Measurements from ENCODE around the gene AWAT1. TPM values are rescaled to one million over a fixed set of nuclear protein-coding genes. Genes with fewer than 3 reads are reported as not detected.
"Not testable (repeated sequence)": the region's sequence is repeated elsewhere in the genome, so short reads cannot be mapped to it uniquely, and the experiment has no call there.

AWAT1 gene
- polyA plus RNA-seq (2012; ENCODE audit: insufficient read depth, insufficient read length): not detected

GRCh38 chrX:70234355-70234754 is at the start of gene AWAT1:
TSS of gene AWAT1 (plus strand) at chrX:70234655. CDS start at chrX:70234696, 41 bp downstream.
- H3K4me3 ChIP-seq (ENCODE audit: low read length): no peak within 1 kb of the TSS
- no peak for DNase-seq (ENCODE audit: low read depth, low spot score)

- no peak overlapping the region for H3K4me3 ChIP-seq (ENCODE audit: low read length)
- no peak for DNase-seq (ENCODE audit: low read depth, low spot score)
Observed at GRCh38 chrX:70190225-70190624, 44.2 kb upstream of the AWAT1 start.

GRCh38 chrX:70196961-70197720 is 37.3 kb upstream of the AWAT1 start:
- no peak overlapping the region for H3K4me3 ChIP-seq (ENCODE audit: low read length)

GRCh38 chrX:70201732-70202131 is 32.7 kb upstream of the AWAT1 start:
- no peak for DNase-seq (ENCODE audit: low read depth, low spot score)
- H3K4me3 ChIP-seq (ENCODE audit: low read length): no peak overlapping the region

More at GRCh38 chrX:70196961-70197720, 37.3 kb upstream of the AWAT1 start:
- DNase-seq (ENCODE audit: low read depth, low spot score): peak; percentile 61

DNA sequence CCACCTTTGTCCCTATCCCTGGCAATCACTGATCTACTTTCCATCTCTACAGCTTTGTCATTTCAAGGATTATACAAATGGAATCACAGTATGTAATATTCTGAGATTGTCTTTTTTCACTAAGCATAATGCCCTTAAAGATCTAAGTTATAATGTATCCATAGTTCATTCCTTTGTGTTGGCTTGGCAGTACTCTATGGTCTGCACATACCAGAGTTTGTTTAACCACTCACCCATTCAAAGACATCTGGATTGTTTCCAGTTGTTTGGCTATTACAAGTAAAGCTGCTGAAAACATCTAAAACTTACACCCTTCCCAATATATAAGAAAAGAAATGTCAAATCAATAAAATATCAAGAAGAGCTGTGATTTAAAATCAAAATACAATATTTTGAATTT is 26.0 kb upstream of the AWAT1 start:
- H3K4me3 ChIP-seq (ENCODE audit: low read length): no peak overlapping the region

DNA sequence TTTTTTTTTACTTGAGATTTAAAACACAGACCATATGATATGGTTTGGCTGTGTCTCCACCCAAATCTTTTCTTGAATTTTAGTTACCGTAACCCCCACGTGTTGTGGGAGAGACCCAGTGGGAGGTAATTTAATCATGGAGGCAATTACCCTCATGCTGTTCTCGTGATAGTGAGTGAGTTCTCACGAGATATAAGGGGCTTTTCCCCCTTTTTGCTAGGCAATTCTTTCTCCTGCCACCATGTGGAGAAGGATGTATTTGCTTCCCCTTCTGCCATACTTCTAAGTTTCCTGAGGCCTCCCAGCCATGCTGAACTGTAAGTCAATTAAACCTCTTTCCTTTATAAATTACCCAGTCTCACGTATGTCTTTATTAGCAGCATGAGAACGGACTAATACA is 24.9 kb upstream of the AWAT1 start:
- not testable (repeated sequence) for H3K4me3 ChIP-seq (ENCODE audit: low read length); DNase-seq (ENCODE audit: low read depth, low spot score)

More for the DNA sequence above, 26.0 kb upstream of the AWAT1 start:
- DNase-seq (ENCODE audit: low read depth, low spot score): no peak

DNA sequence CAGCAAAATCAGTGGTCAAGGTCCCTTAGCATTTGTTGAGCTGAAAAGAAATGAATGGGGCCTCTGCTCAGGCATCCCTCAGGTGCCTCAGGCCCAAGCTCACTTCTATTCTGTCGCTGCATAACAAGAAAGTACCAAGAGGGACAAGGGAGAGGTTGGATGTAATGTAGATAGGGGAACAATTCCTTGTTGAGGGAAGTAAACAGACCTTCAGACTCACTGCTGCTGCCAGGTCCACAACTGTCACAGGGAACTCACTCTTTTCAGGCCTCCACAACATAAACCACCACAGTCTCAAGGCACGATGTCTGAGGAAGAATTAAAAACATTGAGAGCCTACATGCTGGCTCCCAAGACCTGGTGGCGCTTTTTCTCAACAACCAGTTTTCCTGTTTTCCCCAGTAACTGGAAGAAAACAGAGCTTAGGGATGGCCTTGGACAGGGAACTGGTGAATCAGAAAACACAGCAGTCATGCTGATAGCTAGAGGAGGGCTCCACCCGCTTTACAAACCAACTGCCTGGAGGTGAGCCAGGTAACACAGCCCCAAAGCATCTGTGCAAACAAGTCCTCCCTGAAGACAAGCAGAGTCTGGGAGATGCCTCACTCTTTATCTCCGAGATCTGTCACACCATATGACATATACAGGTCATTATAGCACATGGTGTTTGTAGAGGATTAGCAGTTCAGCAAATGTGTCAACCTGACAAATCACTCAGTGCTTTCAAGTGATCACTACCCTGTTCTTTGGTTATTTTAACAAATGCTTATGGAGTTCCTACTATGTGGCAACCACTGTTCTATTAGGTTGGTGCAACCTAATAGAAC is 14.3 kb upstream of the AWAT1 start:
- no peak overlapping the region for H3K4me3 ChIP-seq (ENCODE audit: low read length)

DNA sequence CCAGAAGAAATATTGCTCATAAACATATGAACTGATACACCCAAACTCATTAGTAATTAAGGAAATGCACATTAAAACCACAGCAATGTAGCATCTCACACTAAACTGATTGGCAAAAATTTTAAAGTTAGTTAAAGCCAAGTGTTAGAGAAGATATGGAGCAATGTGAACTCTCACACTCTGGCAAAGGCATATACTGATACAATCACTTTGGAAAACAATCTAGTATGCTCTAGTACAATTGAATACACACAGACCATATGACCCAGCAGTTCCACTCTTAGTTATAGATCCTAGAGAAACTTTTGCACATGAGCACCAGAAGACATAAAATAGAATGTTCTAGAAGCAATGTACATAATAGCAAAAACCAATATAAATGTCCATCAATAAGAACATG is 8.4 kb upstream of the AWAT1 start:
- H3K4me3 ChIP-seq (ENCODE audit: low read length): no peak overlapping the region
- DNase-seq (ENCODE audit: low read depth, low spot score): no peak

More for the DNA sequence above, 14.3 kb upstream of the AWAT1 start:
- no peak for DNase-seq (ENCODE audit: low read depth, low spot score)

GRCh38 chrX:70226687-70227086 is 7.8 kb upstream of the AWAT1 start:
- no peak for DNase-seq (ENCODE audit: low read depth, low spot score)
- no peak overlapping the region for H3K4me3 ChIP-seq (ENCODE audit: low read length)

- no peak for DNase-seq (ENCODE audit: low read depth, low spot score)
Observed at GRCh38 chrX:70231666-70232065, 2.8 kb upstream of the AWAT1 start.

GRCh38 chrX:70240751-70241150 is 6.3 kb downstream of the AWAT1 start:
- DNase-seq (ENCODE audit: low read depth, low spot score): no peak

More at GRCh38 chrX:70231666-70232065, 2.8 kb upstream of the AWAT1 start:
- H3K4me3 ChIP-seq (ENCODE audit: low read length): no peak overlapping the region

GRCh38 chrX:70241501-70241900 is 7.0 kb downstream of the AWAT1 start:
- H3K4me3 ChIP-seq (ENCODE audit: low read length): no peak overlapping the region
- DNase-seq (ENCODE audit: low read depth, low spot score): no peak

More at GRCh38 chrX:70240751-70241150, 6.3 kb downstream of the AWAT1 start:
- H3K4me3 ChIP-seq (ENCODE audit: low read length): no peak overlapping the region

- not testable (repeated sequence) for DNase-seq (ENCODE audit: low read depth, low spot score); H3K4me3 ChIP-seq (ENCODE audit: low read length)
Observed at GRCh38 chrX:70243601-70244000, 9.1 kb downstream of the AWAT1 start.

DNA sequence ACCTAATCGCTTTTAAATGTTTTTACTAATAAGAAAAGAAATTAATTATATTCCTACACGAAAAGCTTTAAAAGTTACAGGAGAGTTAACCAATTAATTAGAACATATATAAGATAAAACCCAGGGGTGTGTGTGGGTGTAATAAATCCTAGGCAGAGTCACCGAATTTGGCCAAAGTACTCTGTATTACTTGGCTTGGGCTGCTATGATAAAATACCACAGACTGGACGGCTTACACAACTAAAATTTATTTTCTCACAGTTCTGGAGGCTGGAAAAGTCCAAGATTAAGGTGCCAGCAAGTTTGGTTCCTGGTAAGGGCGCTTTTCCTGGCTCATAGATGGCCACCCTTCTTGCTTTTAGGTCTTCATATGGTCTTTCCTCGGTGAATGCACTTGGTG is 10.4 kb downstream of the AWAT1 start:
- no peak for DNase-seq (ENCODE audit: low read depth, low spot score)
- H3K4me3 ChIP-seq (ENCODE audit: low read length): no peak overlapping the region

DNA sequence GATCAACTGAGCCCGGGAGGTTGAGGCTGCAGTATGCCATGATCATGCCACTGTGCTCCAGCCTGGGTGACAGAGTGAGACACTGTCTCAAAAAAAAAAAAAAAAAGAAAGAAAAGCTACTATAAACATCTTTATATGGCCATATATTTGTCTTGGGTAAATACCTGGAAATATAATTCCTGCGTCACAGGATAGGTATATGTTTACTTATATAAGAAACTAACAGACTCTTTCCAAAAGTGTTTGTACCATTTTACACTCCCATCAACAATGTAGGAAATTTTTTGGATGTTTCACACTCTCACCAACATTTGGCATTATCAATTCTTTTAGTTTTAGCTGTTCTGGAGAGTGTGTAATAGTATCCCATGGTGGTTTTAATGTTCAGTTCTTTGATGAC is 12.8 kb downstream of the AWAT1 start:
- no peak for DNase-seq (ENCODE audit: low read depth, low spot score)
- H3K4me3 ChIP-seq (ENCODE audit: low read length): no peak overlapping the region

DNA sequence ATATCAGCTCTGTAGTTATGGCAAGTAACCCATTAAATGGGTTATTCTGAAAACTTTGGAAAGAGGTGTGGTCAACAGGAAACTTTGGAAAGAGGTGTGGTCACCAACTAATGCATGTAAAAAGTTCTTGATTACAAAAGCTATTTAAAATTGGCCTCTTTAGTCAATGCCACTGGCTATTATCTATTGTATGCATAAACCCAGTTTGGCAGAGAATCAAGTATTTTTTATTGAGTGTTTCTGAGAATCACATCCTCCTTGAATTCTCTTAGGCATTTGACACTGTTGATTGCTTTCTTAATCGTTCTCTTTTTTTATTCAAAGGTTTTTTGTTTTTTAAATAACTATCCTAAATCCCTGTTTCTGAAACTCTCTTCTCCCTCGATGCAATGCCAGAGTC is 18.0 kb downstream of the AWAT1 start:
- no peak for DNase-seq (ENCODE audit: low read depth, low spot score)
- H3K4me3 ChIP-seq (ENCODE audit: low read length): no peak overlapping the region

GRCh38 chrX:70253377-70254062 is 19.1 kb downstream of the AWAT1 start:
- DNase-seq (ENCODE audit: low read depth, low spot score): no peak
- H3K4me3 ChIP-seq (ENCODE audit: low read length): no peak overlapping the region

GRCh38 chrX:70254063-70254400 is 19.6 kb downstream of the AWAT1 start:
- DNase-seq (ENCODE audit: low read depth, low spot score): no peak
- no peak overlapping the region for H3K4me3 ChIP-seq (ENCODE audit: low read length)

DNA sequence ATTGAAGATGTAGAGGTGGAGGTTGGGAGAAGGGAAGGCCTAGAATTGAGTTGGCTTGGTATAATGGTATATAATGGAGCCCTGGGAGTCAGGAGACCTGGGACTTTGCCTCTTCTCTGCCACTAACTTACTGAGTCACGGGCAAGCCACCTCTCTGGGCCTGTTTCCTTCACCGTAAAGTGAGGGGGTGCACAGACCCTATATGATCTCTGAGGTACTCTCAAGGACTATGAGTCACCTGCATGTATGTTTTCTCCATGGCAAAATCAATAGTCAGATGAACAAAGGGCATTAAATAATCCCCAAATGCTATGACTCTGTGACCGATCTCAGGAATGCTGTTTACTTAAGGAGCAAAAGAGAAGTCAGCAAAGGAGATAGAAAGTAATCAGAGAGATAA is 20.5 kb downstream of the AWAT1 start:
- no peak overlapping the region for H3K4me3 ChIP-seq (ENCODE audit: low read length)
- DNase-seq (ENCODE audit: low read depth, low spot score): no peak

DNA sequence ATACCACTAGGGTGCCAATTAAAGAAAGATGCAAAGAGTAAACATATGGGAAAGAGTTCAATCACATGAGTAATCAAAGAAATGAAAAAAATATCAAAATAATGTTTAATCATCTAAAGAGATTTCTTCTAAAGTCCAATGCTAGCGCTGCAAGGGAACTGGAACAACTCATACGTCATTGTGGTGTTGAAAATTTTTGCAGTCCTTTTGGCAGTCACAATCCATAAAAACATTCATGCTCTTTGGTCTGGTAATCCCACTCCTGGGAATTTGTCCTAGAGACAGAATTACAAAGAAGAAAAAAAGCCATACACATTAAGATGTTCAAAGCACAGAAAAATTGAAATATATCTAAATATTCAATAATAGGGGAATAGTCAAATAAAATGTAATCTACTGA is 21.0 kb downstream of the AWAT1 start:
- H3K4me3 ChIP-seq (ENCODE audit: low read length): no peak overlapping the region
- no peak for DNase-seq (ENCODE audit: low read depth, low spot score)
